ENCODE data around the gene COL5A1. TPM values are rescaled to one million over a fixed set of nuclear protein-coding genes. Genes with fewer than 3 reads are reported as not detected.
A peak's percentile ranks its signal among the peaks of the same experiment; 100 is the strongest.

The COL5A1 gene
- total and polyA plus RNA-seq, 2 donors (not counting 1 experiment from before 2014, with no cell fraction given), result 72.8 to 109 TPM

- H3K9ac ChIP-seq (ENCODE audit: insufficient read depth, low read length), result no peak overlapping the region
- H3K36me3 ChIP-seq (ENCODE audit: control insufficient read depth, insufficient read depth, low read length), result no peaks in the 10 kb centered on the region
- H3K27me3 ChIP-seq (ENCODE audit: control insufficient read depth, insufficient read depth, low read length), result no peaks in the 10 kb centered on the region
- H3K27ac ChIP-seq (ENCODE audit: insufficient read depth, low read length), result no peak overlapping the region
- no peak overlapping the region for H2AFZ ChIP-seq (ENCODE audit: low read length)
- no peak for DNase-seq (ENCODE audit: low read depth in 2 of 2)
- TF ChIP-seq CTCF (conservative IDR thresholded peaks at IDR 0.05 in 1 of 2, IDR thresholded peaks at IDR 0.05 in 1 of 2; ENCODE audit: low read depth in 1 of 2, low read length in 2 of 2) (no peak), EZH2 (IDR thresholded peaks at IDR 0.05; ENCODE audit: low read length, missing control alignments) (no peak)
- H3K4me2 ChIP-seq (ENCODE audit: extremely low read depth, insufficient read depth, low read length), result no peak overlapping the region
- no peak overlapping the region for H3K4me3 ChIP-seq (replicated peaks in 1 of 4; ENCODE audit: control extremely low read depth in 1 of 4, insufficient read depth in 1 of 4, low read depth in 3 of 4, low read length in 4 of 4)
- no peaks in the 10 kb centered on the region for H4K20me1 ChIP-seq (ENCODE audit: control insufficient read depth, extremely low read depth, insufficient read depth, low read length)
- H3K4me1 ChIP-seq (ENCODE audit: control insufficient read depth, extremely low read depth, insufficient read depth, low read length), result peaks cover 8% of the 10 kb centered on the region
- no peaks in the 10 kb centered on the region for H3K9me3 ChIP-seq (ENCODE audit: control insufficient read depth, insufficient read depth, low read depth, low read length)
- no peaks in the 10 kb centered on the region for H3K79me2 ChIP-seq (ENCODE audit: control insufficient read depth, insufficient read depth, low read length)
These were observed 15.6 kb upstream of the COL5A1 start for GRCh38 chr9:134626069-134626423.

GRCh38 chr9:134626571-134627416 is 14.8 kb upstream of the COL5A1 start:
- Histone ChIP-seq H3K4me2 (ENCODE audit: extremely low read depth, insufficient read depth, low read length) (no peak overlapping the region), H3K4me3 (replicated peaks in 1 of 4; ENCODE audit: control extremely low read depth in 1 of 4, insufficient read depth in 1 of 4, low read depth in 3 of 4, low read length in 4 of 4) (no peak overlapping the region), H3K9me3 (ENCODE audit: control insufficient read depth, insufficient read depth, low read depth, low read length) (no peaks in the 10 kb centered on the region), H3K9ac (ENCODE audit: insufficient read depth, low read length) (no peak overlapping the region), H3K4me1 (ENCODE audit: control insufficient read depth, extremely low read depth, insufficient read depth, low read length) (peaks cover 8% of the 10 kb centered on the region), H3K79me2 (ENCODE audit: control insufficient read depth, insufficient read depth, low read length) (no peaks in the 10 kb centered on the region), H2AFZ (ENCODE audit: low read length) (no peak overlapping the region), H3K27me3 (ENCODE audit: control insufficient read depth, insufficient read depth, low read length) (no peaks in the 10 kb centered on the region), H3K36me3 (ENCODE audit: control insufficient read depth, insufficient read depth, low read length) (no peaks in the 10 kb centered on the region), H4K20me1 (ENCODE audit: control insufficient read depth, extremely low read depth, insufficient read depth, low read length) (no peaks in the 10 kb centered on the region), H3K27ac (ENCODE audit: insufficient read depth, low read length) (no peak overlapping the region)
- TF ChIP-seq EZH2 (IDR thresholded peaks at IDR 0.05; ENCODE audit: low read length, missing control alignments), result no peak
- no peak for TF ChIP-seq CTCF (conservative IDR thresholded peaks at IDR 0.05 in 1 of 2, IDR thresholded peaks at IDR 0.05 in 1 of 2; ENCODE audit: low read depth in 1 of 2, low read length in 2 of 2)
- peak; percentile 45 to 91 for DNase-seq (ENCODE audit: low read depth in 2 of 2)

- H2AFZ ChIP-seq (ENCODE audit: low read length), result no peak overlapping the region
- H3K9me3 ChIP-seq (ENCODE audit: control insufficient read depth, insufficient read depth, low read depth, low read length), result no peaks in the 10 kb centered on the region
- no peak overlapping the region for H3K27ac ChIP-seq (ENCODE audit: insufficient read depth, low read length)
- H3K27me3 ChIP-seq (ENCODE audit: control insufficient read depth, insufficient read depth, low read length), result no peaks in the 10 kb centered on the region
- H3K9ac ChIP-seq (ENCODE audit: insufficient read depth, low read length), result no peak overlapping the region
- TF ChIP-seq EZH2 (IDR thresholded peaks at IDR 0.05; ENCODE audit: low read length, missing control alignments) (no peak), CTCF (conservative IDR thresholded peaks at IDR 0.05 in 1 of 2, IDR thresholded peaks at IDR 0.05 in 1 of 2; ENCODE audit: low read depth in 1 of 2, low read length in 2 of 2) (no peak)
- peaks cover 8% of the 10 kb centered on the region for H3K4me1 ChIP-seq (ENCODE audit: control insufficient read depth, extremely low read depth, insufficient read depth, low read length)
- H3K79me2 ChIP-seq (ENCODE audit: control insufficient read depth, insufficient read depth, low read length), result no peaks in the 10 kb centered on the region
- no peak overlapping the region for H3K4me2 ChIP-seq (ENCODE audit: extremely low read depth, insufficient read depth, low read length)
- no peak overlapping the region for H3K4me3 ChIP-seq (replicated peaks in 1 of 4; ENCODE audit: control extremely low read depth in 1 of 4, insufficient read depth in 1 of 4, low read depth in 3 of 4, low read length in 4 of 4)
- H4K20me1 ChIP-seq (ENCODE audit: control insufficient read depth, extremely low read depth, insufficient read depth, low read length), result no peaks in the 10 kb centered on the region
- H3K36me3 ChIP-seq (ENCODE audit: control insufficient read depth, insufficient read depth, low read length), result no peaks in the 10 kb centered on the region
- DNase-seq (ENCODE audit: low read depth in 2 of 2), result no peak
These were observed 13.9 kb upstream of the COL5A1 start for GRCh38 chr9:134627417-134628353.

Data from fibroblast of lung (primary cell).